ENCODE data around the gene MDGA2. TPM values are rescaled to one million over a fixed set of nuclear protein-coding genes. Genes with fewer than 3 reads are reported as not detected.

MDGA2 gene
- total RNA-seq, 2 donors from 2014 or later = not detected

- TF ChIP-seq, protein P1, sequence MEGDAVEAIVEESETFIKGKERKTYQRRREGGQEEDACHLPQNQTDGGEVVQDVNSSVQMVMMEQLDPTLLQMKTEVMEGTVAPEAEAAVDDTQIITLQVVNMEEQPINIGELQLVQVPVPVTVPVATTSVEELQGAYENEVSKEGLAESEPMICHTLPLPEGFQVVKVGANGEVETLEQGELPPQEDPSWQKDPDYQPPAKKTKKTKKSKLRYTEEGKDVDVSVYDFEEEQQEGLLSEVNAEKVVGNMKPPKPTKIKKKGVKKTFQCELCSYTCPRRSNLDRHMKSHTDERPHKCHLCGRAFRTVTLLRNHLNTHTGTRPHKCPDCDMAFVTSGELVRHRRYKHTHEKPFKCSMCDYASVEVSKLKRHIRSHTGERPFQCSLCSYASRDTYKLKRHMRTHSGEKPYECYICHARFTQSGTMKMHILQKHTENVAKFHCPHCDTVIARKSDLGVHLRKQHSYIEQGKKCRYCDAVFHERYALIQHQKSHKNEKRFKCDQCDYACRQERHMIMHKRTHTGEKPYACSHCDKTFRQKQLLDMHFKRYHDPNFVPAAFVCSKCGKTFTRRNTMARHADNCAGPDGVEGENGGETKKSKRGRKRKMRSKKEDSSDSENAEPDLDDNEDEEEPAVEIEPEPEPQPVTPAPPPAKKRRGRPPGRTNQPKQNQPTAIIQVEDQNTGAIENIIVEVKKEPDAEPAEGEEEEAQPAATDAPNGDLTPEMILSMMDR (IDR thresholded peaks at IDR 0.05) = no peak
- Histone ChIP-seq H3K27ac (no peak overlapping the region), H3K4me3 (no peak overlapping the region)
These were observed 56.0 kb downstream of the MDGA2 start for GRCh38 chr14:47619392-47619791.

GRCh38 chr14:47606566-47606965, 68.8 kb downstream of the MDGA2 start:
- no peaks in the 10 kb centered on the region for H3K9me3 ChIP-seq

More at GRCh38 chr14:47619392-47619791, 56.0 kb downstream of the MDGA2 start:
- no peaks in the 10 kb centered on the region for H3K4me1 ChIP-seq
- no peaks in the 10 kb centered on the region for H3K36me3 ChIP-seq
- DNase-seq (ENCODE audit: low spot score) = no peak
- no peaks in the 10 kb centered on the region for H3K9me3 ChIP-seq
- no peaks in the 10 kb centered on the region for H3K27me3 ChIP-seq

GRCh38 chr14:47596860-47597259, 78.5 kb downstream of the MDGA2 start:
- Histone ChIP-seq H3K4me3 (no peak overlapping the region), H3K36me3 (no peaks in the 10 kb centered on the region), H3K4me1 (no peaks in the 10 kb centered on the region), H3K9me3 (no peaks in the 10 kb centered on the region), H3K27ac (no peak overlapping the region), H3K27me3 (no peaks in the 10 kb centered on the region)
- DNase-seq (ENCODE audit: low spot score) = no peak
- TF ChIP-seq, protein P1 (IDR thresholded peaks at IDR 0.05) = no peak

More at GRCh38 chr14:47606566-47606965, 68.8 kb downstream of the MDGA2 start:
- no peaks in the 10 kb centered on the region for H3K4me1 ChIP-seq
- H3K27ac ChIP-seq = no peak overlapping the region
- H3K36me3 ChIP-seq = no peaks in the 10 kb centered on the region
- H3K4me3 ChIP-seq = no peak overlapping the region
- TF ChIP-seq, protein P1 (IDR thresholded peaks at IDR 0.05) = no peak
- H3K27me3 ChIP-seq = no peaks in the 10 kb centered on the region
- DNase-seq (ENCODE audit: low spot score) = no peak

DNA sequence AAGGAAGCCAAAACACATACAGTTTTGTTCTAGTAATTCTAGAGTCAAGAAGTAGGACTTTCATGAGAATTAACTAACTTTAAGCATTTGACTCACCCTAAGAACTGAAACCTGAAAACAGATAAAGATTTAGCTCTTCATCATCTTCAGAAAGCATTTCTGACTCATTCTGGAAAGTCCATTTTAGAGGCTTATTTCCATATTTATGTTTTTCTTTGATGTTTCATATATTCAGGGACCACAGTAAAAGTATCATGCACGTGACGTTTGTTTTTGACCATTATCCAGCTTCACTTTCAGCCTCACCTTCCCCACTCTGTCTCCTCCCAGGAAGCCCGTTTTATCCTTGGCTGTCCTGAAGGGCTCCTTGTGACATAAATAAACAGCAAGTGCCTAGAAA, 79.2 kb downstream of the MDGA2 start:
- TF ChIP-seq, protein P1 (IDR thresholded peaks at IDR 0.05) = no peak
- H3K27me3 ChIP-seq = no peaks in the 10 kb centered on the region

GRCh38 chr14:47595552-47595951, 79.9 kb downstream of the MDGA2 start:
- TF ChIP-seq, protein P1 (IDR thresholded peaks at IDR 0.05) = no peak
- Histone ChIP-seq H3K9me3 (no peaks in the 10 kb centered on the region), H3K4me1 (no peaks in the 10 kb centered on the region), H3K27ac (no peak overlapping the region), H3K4me3 (no peak overlapping the region), H3K27me3 (no peaks in the 10 kb centered on the region), H3K36me3 (no peaks in the 10 kb centered on the region)
- DNase-seq (ENCODE audit: low spot score) = no peak

More for the DNA sequence above, 79.2 kb downstream of the MDGA2 start:
- Histone ChIP-seq H3K4me3 (no peak overlapping the region), H3K27ac (no peak overlapping the region), H3K4me1 (no peaks in the 10 kb centered on the region), H3K36me3 (no peaks in the 10 kb centered on the region), H3K9me3 (no peaks in the 10 kb centered on the region)
- DNase-seq (ENCODE audit: low spot score) = no peak

- Histone ChIP-seq H3K4me1 (no peaks in the 10 kb centered on the region), H3K27me3 (no peaks in the 10 kb centered on the region), H3K27ac (no peak overlapping the region), H3K9me3 (no peaks in the 10 kb centered on the region), H3K36me3 (no peaks in the 10 kb centered on the region), H3K4me3 (no peak overlapping the region)
- TF ChIP-seq, protein P1 (IDR thresholded peaks at IDR 0.05) = no peak
- DNase-seq (ENCODE audit: low spot score) = no peak
These were observed 84.5 kb downstream of the MDGA2 start for GRCh38 chr14:47590767-47591495.
